Activated naive CD4-positive, alpha-beta T cell treated with anti-CD3 and anti-CD28 coated beads for 36 hours (primary cell): Measurements from ENCODE around the gene SLC22A17. TPM values are rescaled to one million over a fixed set of nuclear protein-coding genes. Genes with fewer than 3 reads are reported as not detected.
A peak's percentile ranks its signal among the peaks of the same experiment; 100 is the strongest.

Experiments used
- CTCF ChIA-PET: fragments of 350-600 bp; sonication (Branson Sonifier 250); formaldehyde crosslinking; loops from one replicate; lab custom pipeline; 2021; ENCODE audit warnings: antibody characterized with exemption; lab: Charles Lee
- DNase-seq: peaks from one replicate; pipeline ENCODE4 v3.0.0-alpha.2; 2020
- H3K27ac Mint-ChIP-seq: one replicate; pipeline ENCODE4 v1.8.0; 2021; ENCODE audit warnings: mild to moderate bottlenecking, mixed read lengths
- H3K27me3 Mint-ChIP-seq: one replicate; pipeline ENCODE4 v1.8.0; 2021; ENCODE audit warnings: low read depth, mixed read lengths
- H3K36me3 Mint-ChIP-seq: one replicate; pipeline ENCODE4 v1.8.0; 2021; ENCODE audit warnings: low read depth, mixed read lengths
- H3K4me1 Mint-ChIP-seq: one replicate; pipeline ENCODE4 v1.8.0; 2021; ENCODE audit warnings: low read depth, mixed read lengths
- H3K4me3 Mint-ChIP-seq: one replicate; pipeline ENCODE4 v1.8.0; 2021; ENCODE audit warnings: mild to moderate bottlenecking, moderate library complexity, mixed read lengths
- H3K9me3 Mint-ChIP-seq: one replicate; pipeline ENCODE4 v1.8.0; 2021; ENCODE audit warnings: mixed read lengths
- intact Hi-C: fragments of 100-400 bp; cut with micrococcal nuclease; formaldehyde crosslinking; loops from one replicate; pipeline ENCODE4 v1.15.1; 2023
- total RNA-seq, 2 experiments: library from RNA; stranded (reverse); gene quantifications; one replicate each; pipeline ENCODE4 v1.2.3, GENCODE V29; 2021

Gene SLC22A17
- total RNA-seq, 2 experiments from 2014 or later, result 3.5 to 4.8 TPM

DNA sequence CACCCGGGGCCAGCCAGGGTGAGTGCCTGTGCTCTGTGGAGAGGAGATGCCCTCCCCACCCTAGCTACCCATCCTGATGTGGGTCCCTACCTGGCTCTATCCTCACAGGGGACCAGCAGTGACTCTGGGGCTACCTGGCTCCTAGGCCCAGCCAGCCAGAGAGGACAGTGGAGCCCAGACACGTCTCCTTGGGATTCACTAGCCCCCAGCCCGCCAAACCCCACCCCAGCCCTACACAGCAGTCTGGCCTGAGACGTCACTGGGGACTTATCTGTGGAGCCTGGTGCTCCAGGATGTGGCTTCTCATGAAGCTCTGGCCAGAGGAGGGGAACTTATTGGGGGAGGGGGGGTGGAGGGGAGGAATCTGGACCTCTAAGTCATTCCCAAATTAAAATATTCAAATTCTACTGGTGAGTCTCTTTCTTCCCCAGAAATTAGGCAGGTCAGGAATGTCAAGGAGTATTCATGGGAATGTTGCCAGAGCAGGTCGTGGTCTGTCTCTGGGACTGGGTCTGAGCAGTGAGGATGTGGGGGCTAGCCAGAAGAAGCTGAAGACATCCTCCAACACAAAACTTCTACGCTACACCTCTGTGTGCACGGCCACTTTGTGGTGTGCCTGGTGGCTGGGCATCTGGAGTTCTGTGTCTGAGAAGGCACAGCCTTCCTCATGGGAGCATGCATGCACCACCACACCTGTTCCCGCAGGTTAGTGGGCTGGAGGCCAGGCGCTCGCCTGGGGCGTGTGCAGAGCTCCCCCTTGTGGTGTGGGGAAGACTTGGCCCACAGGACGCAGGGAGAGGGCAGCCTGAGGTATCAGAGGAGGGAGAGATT is 26.9 kb upstream of the SLC22A17 start:
- H3K27me3 Mint-ChIP-seq, result no peaks in the 10 kb centered on the region
- H3K27ac Mint-ChIP-seq, result no peak overlapping the region
- H3K4me3 Mint-ChIP-seq, result no peak overlapping the region
- no peaks in the 10 kb centered on the region for H3K9me3 Mint-ChIP-seq
- peak; percentile 66 for DNase-seq
- no peaks in the 10 kb centered on the region for H3K36me3 Mint-ChIP-seq
- intact Hi-C loops, result loop anchor here (1.0 kb wide), 4 partner anchors 51 to 310 kb away; no protein-coding TSS in a partner anchor
- no peaks in the 10 kb centered on the region for H3K4me1 Mint-ChIP-seq
- CTCF ChIA-PET, result interaction anchor here (0.6 to 4.8 kb wide), 36 partner anchors 10 to 302 kb away, joined by 3 to 76 read pairs (median 3); partner anchors contain the start of gene PABPN1

DNA sequence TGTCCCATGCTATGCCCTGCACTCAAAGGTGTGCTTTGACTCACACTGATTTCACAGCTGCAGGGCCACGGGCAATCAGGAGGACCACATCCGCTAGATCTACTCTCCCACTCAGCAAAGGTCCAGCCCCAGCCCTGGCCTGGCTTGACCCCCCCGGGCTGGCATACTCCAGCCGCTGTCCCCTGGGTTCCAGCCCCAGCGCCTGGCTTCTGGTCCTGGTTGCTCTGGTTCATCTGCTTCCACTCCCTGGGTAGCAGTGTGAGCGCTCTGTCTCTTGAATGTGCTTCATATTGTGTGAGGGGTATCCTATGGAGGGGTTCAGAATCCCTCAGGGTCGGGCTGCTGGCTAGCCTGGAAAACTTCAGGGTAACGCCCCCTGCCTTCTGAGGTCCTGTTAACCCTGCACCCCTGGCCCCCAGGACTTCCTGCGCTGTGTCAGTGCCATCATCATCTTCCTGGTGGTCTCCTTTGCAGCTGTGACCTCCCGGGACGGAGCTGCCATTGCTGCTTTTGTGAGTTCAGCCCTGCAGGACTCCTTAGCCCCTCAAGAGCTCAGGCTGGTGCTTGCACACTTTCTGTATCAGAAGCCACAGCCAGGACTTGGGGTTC is 26.0 kb upstream of the SLC22A17 start:
- DNase-seq, result no peak
- Mint-ChIP-seq H3K36me3 (no peaks in the 10 kb centered on the region), H3K27ac (no peak overlapping the region), H3K4me1 (no peaks in the 10 kb centered on the region), H3K4me3 (no peak overlapping the region), H3K27me3 (no peaks in the 10 kb centered on the region), H3K9me3 (no peaks in the 10 kb centered on the region)
- CTCF ChIA-PET, result interaction anchor here (0.8 to 4.8 kb wide), 9 partner anchors 15 to 258 kb away, joined by 3 to 76 read pairs (median 12); no protein-coding TSS in a partner anchor
- intact Hi-C loops, result no loop called here

DNA sequence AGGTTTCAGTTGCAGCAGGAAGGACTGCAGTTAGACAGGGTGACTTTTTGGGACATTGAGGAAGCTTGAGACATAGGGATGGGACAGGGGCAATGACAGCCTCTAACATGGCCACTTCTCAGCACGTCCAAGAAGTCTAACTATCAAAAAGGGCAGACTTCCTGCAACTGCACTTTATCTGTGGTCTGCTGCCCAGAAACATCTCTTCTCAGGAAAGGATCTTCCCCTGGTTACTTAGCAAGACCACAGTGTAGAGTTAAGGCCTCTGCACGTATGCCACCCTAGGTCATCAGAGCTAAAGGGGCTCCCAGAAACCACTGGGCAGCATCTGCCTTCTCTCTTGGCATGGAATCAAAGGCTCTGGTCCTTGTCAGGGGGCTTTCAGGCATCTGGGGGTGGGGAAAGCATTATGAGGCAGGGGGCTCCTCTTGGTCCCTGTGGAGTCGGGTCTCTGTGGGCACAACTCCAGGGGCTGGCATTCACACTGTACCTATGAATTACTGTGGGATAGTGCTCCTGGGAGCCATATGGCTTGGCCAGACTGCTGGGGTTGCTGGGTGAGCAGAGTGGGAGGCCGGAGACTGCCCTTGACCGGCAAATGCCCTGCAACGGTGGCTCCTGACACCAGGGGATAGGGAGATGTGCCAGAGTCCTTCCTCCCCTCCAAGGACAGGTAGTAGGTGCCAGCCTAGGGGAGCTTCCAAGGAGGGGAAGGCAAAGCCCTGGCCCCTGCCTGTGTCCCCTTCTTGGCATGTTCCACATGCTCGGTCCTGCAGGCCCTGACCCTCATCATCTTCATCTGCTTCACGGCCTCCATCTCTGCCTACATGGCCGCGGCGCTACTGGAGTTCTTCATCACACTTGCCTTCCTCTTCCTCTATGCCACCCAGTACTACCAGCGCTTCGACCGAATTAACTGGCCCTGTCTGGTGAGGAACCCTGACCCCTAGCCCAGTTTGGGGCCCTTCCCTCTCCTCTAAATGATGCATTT is 25.2 kb upstream of the SLC22A17 start:
- intact Hi-C loops, result no loop called here
- DNase-seq, result no peak
- no peaks in the 10 kb centered on the region for H3K27me3 Mint-ChIP-seq
- H3K9me3 Mint-ChIP-seq, result no peaks in the 10 kb centered on the region
- no peaks in the 10 kb centered on the region for H3K36me3 Mint-ChIP-seq
- CTCF ChIA-PET, result interaction anchor here (0.8 to 4.8 kb wide), 9 partner anchors 10 to 257 kb away, joined by 3 to 76 read pairs (median 4); no protein-coding TSS in a partner anchor
- no peaks in the 10 kb centered on the region for H3K4me1 Mint-ChIP-seq
- no peak overlapping the region for H3K27ac Mint-ChIP-seq
- H3K4me3 Mint-ChIP-seq, result no peak overlapping the region

DNA sequence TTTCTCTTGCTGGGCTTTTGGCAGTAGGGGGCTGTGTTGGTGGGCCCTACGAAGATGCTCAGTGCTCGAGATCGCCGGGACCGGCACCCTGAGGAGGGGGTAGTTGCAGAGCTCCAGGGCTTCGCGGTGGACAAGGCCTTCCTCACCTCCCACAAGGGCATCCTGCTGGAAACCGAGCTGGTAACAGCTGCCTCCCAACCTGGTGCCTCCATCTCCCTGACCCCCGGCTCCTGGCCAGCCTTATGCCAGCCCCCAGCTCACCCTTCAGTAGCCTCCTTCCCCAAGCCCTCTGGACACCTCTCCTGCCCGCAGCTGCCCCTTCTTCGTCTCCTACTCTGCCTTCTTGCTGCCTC is 24.5 kb upstream of the SLC22A17 start:
- Mint-ChIP-seq H3K4me1 (no peaks in the 10 kb centered on the region), H3K27ac (no peak overlapping the region), H3K27me3 (no peaks in the 10 kb centered on the region), H3K9me3 (no peaks in the 10 kb centered on the region), H3K36me3 (no peaks in the 10 kb centered on the region), H3K4me3 (no peak overlapping the region)
- no peak for DNase-seq
- CTCF ChIA-PET, result interaction anchor here (0.7 to 4.8 kb wide), 6 partner anchors 9 to 257 kb away, joined by 3 to 76 read pairs (median 4); no protein-coding TSS in a partner anchor
- intact Hi-C loops, result no loop called here

DNA sequence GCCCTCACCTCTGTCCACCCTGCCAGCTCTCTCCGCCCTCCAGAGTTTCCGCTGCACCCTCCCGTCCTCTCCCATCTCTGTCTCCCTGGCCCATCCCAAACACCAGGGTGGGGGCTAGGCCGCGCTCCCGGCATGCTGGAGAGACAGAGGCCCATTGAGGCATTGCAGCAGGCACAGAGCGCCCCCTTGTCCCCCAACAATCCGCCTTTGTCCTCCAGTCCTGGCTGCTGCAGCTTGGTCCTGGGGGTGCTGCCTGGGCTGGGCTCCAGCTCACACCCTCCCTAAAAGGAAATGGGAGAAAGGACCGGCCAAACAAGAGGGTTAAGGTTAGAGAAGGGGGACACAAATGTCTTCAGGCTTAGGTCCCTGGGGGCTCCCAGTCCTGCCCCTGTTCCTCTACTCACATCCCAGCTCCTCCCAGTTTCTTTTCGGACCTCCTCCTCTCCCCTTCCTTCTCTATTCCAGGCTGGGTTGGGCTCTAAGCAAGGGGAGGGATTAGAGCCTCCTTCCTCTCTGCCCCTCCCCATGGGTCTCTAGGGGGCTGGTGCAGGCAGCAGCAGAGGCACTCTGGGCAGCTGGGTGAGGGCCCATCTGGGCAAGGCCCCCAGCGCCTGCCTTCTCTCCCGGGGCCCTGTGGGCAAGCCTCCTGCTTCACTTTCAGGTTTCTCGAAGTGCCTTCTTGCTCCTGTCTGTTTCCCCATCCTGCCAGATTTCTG is 24.0 kb upstream of the SLC22A17 start, which contains the start of gene CMTM5:
Gene CMTM5, plus strand, starts transcription at position 565 of the 716 bp plus-strand sequence. CDS start 206 bp downstream, outside the sequence.
- H3K9me3 Mint-ChIP-seq, result no peaks in the 10 kb centered on the region
- no peak within 1 kb of the TSS for H3K4me3 Mint-ChIP-seq
- H3K4me1 Mint-ChIP-seq, result no peaks in the 10 kb centered on the region
- H3K27ac Mint-ChIP-seq, result no peak within 1 kb of the TSS
- no peaks in the 10 kb centered on the region for H3K27me3 Mint-ChIP-seq
- intact Hi-C loops, result no loop called here
- no peak for DNase-seq
- H3K36me3 Mint-ChIP-seq, result no peaks in the 10 kb centered on the region
- CTCF ChIA-PET, result interaction anchor here (0.7 to 4.8 kb wide), 5 partner anchors 9 to 256 kb away, joined by 3 to 76 read pairs (median 4); no protein-coding TSS in a partner anchor

DNA sequence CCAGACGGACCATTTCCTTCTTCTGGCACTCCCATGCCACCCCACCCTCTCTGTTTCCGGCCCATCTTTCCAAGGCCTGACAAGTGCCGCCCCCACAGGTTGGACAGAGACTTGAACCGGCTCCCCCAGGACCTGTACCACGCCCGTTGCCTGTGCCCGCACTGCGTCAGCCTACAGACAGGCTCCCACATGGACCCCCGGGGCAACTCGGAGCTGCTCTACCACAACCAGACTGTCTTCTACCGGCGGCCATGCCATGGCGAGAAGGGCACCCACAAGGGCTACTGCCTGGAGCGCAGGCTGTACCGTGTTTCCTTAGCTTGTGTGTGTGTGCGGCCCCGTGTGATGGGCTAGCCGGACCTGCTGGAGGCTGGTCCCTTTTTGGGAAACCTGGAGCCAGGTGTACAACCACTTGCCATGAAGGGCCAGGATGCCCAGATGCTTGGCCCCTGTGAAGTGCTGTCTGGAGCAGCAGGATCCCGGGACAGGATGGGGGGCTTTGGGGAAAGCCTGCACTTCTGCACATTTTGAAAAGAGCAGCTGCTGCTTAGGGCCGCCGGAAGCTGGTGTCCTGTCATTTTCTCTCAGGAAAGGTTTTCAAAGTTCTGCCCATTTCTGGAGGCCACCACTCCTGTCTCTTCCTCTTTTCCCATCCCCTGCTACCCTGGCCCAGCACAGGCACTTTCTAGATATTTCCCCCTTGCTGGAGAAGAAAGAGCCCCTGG is 23.0 kb upstream of the SLC22A17 start:
- intact Hi-C loops, result no loop called here
- DNase-seq, result no peak
- H3K9me3 Mint-ChIP-seq, result no peaks in the 10 kb centered on the region
- CTCF ChIA-PET, result no interaction called here
- no peak overlapping the region for H3K4me3 Mint-ChIP-seq
- no peaks in the 10 kb centered on the region for H3K4me1 Mint-ChIP-seq
- no peak overlapping the region for H3K27ac Mint-ChIP-seq
- H3K36me3 Mint-ChIP-seq, result no peaks in the 10 kb centered on the region
- H3K27me3 Mint-ChIP-seq, result no peaks in the 10 kb centered on the region

DNA sequence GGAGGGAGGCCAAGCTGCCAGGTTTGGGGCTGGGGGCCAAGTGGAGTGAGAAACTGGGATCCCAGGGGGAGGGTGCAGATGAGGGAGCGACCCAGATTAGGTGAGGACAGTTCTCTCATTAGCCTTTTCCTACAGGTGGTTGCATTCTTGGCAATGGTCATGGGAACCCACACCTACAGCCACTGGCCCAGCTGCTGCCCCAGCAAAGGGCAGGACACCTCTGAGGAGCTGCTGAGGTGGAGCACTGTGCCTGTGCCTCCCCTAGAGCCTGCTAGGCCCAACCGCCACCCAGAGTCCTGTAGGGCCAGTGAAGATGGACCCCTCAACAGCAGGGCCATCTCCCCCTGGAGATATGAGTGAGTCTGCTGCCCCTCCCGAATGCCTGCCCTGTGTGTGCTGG is 20.4 kb upstream of the SLC22A17 start:
- H3K36me3 Mint-ChIP-seq, result no peaks in the 10 kb centered on the region
- H3K9me3 Mint-ChIP-seq, result no peaks in the 10 kb centered on the region
- H3K4me3 Mint-ChIP-seq, result no peak overlapping the region
- intact Hi-C loops, result no loop called here
- no peaks in the 10 kb centered on the region for H3K4me1 Mint-ChIP-seq
- H3K27ac Mint-ChIP-seq, result no peak overlapping the region
- CTCF ChIA-PET, result interaction anchor here (0.6 to 0.7 kb wide), 2 partner anchors 154 to 253 kb away, joined by 3 read pairs; no protein-coding TSS in a partner anchor
- no peak for DNase-seq
- H3K27me3 Mint-ChIP-seq, result no peaks in the 10 kb centered on the region

DNA sequence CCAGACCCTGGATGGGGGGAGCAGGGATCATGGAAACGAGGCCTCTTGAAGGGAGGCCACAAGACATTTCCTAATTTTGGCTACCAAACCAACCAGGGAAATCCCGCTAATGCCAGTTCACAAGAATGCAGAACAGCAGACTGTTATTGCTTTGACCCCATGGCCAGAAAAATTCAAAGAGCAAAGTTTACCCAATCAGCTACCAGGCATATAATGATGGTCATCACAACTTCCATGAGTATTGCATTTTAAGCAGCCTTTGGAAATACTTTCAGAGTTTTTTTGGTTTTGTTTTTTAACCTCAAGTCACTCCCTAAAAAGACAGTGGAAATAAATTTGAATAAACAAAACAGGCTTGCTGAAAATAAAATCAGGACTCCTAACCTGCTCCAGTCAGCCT is 19.8 kb upstream of the SLC22A17 start, which contains the start of gene IL25:
Gene IL25, plus strand, starts transcription at position 301 of the 400 bp plus-strand sequence.
- CTCF ChIA-PET, result no interaction called here
- Mint-ChIP-seq H3K4me1 (no peaks in the 10 kb centered on the region), H3K36me3 (no peaks in the 10 kb centered on the region), H3K9me3 (no peaks in the 10 kb centered on the region), H3K27me3 (peaks cover 3% of the 10 kb centered on the region), H3K4me3 (no peak within 1 kb of the TSS), H3K27ac (no peak within 1 kb of the TSS)
- intact Hi-C loops, result no loop called here
- no peak for DNase-seq

DNA sequence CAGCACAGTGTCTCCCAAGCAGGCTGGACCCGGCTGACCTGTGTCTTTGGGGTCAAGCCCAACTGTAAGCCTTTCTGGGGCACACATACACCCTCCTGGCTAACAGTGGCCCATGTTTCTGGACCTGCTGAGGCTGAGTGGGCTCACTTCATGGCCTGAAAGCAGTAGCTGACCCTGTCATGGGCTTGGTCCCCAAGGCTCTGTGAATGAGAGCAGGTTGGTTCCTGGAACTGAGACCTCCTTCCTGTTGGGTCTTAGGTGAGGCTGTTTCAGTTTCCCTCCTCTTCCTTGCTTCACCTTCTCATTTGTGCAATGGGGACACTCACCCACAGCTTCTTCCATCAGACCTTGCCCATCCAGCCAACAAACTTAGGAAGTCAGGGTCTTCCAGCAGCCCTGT is 19.2 kb upstream of the SLC22A17 start:
- no peak for DNase-seq
- Mint-ChIP-seq H3K27me3 (peaks cover 10% of the 10 kb centered on the region), H3K36me3 (no peaks in the 10 kb centered on the region), H3K4me1 (peaks cover under 1% of the 10 kb centered on the region), H3K4me3 (no peak overlapping the region), H3K27ac (no peak overlapping the region), H3K9me3 (no peaks in the 10 kb centered on the region)
- intact Hi-C loops, result no loop called here
- CTCF ChIA-PET, result no interaction called here

DNA sequence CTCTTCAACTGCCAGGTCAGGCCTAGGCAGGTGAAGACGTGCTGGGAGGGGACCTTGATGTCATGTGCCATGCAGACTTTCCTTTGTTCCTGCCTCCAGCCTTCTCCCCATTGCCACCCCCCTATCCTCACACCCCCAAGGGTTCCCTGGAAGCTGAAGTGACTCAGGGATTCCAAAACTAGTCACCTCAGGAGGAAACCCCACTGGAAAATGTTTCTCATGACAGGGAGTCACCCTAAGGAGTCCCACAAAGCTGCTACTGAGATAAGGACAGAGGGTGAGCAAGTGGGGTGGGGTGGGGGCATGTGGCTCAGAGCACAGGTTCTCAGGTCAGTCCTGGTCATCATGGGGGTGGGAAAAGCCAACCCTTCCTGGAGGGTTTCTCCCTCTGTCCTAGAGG is 17.5 kb upstream of the SLC22A17 start:
- Mint-ChIP-seq H3K36me3 (no peaks in the 10 kb centered on the region), H3K4me1 (peaks cover 3% of the 10 kb centered on the region), H3K27me3 (peaks cover 15% of the 10 kb centered on the region), H3K27ac (no peak overlapping the region), H3K4me3 (no peak overlapping the region), H3K9me3 (no peaks in the 10 kb centered on the region)
- intact Hi-C loops, result no loop called here
- CTCF ChIA-PET, result interaction anchor here (0.6 to 2.5 kb wide), 3 partner anchors 10 to 79 kb away, joined by 3 to 13 read pairs (median 3); no protein-coding TSS in a partner anchor
- no peak for DNase-seq
